Measurements from ENCODE around the gene ANKRD63.

Gene ANKRD63

DNA sequence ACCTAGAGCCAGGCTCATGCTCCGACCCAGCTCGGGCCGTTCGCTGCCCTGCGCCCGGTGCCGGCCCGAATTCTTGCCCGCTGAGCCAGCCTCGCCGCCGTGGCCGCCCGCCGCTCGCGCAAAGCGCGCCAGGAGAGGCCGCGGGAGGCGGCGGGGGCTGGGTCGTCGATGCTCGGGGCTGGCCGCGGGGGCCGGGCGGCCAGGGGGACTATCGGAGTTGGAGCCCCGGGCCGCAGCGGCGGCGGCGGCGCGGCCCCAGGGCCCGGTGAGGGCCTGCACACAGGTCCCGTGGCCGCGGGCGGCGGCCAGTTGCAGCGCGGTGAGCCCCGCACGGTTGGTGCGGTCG, 1.1 kb downstream of the ANKRD63 start:
- Histone ChIP-seq H3K4me3 (ENCODE audit: low read depth in 1 of 5, low read length in 5 of 5) (peak overlapping the region in 4 of 5 donors; percentile 60 to 72 (median 66)), H3K27me3 (ENCODE audit: control insufficient read depth in 5 of 5, insufficient read depth in 4 of 5, low read length in 5 of 5) (peaks cover 37 to 71% (median 58%) of the 10 kb centered on the region in 5 donors), H3K4me1 (ENCODE audit: control insufficient read depth in 5 of 5, insufficient read depth in 5 of 5, low read length in 5 of 5) (peaks cover 3 to 76% (median 39%) of the 10 kb centered on the region in 5 donors), H3K27ac (ENCODE audit: low read depth, low read length) (no peak overlapping the region), H3K9me3 (ENCODE audit: control insufficient read depth in 5 of 5, low read length in 5 of 5) (no peaks in the 10 kb centered on the region), H3K9ac (ENCODE audit: low read length in 5 of 5) (no peak overlapping the region), H3K36me3 (ENCODE audit: control insufficient read depth in 5 of 5, insufficient read depth in 5 of 5, low read length in 5 of 5) (no peaks in the 10 kb centered on the region)

- peaks cover 34 to 71% (median 58%) of the 10 kb centered on the region in 5 donors for H3K27me3 ChIP-seq (ENCODE audit: control insufficient read depth in 5 of 5, insufficient read depth in 4 of 5, low read length in 5 of 5)
- H3K9me3 ChIP-seq (ENCODE audit: control insufficient read depth in 5 of 5, low read length in 5 of 5) = no peaks in the 10 kb centered on the region
- H3K36me3 ChIP-seq (ENCODE audit: control insufficient read depth in 5 of 5, insufficient read depth in 5 of 5, low read length in 5 of 5) = no peaks in the 10 kb centered on the region
- H3K4me3 ChIP-seq (ENCODE audit: low read depth in 1 of 5, low read length in 5 of 5) = peak overlapping the region in 1 of 5 donors; percentile 71
- H3K9ac ChIP-seq (ENCODE audit: low read length in 5 of 5) = no peak overlapping the region
- H3K4me1 ChIP-seq (ENCODE audit: control insufficient read depth in 5 of 5, insufficient read depth in 5 of 5, low read length in 5 of 5) = peaks cover 3 to 76% (median 39%) of the 10 kb centered on the region in 5 donors
- no peak overlapping the region for H3K27ac ChIP-seq (ENCODE audit: low read depth, low read length)
Measured at GRCh38 chr15:40281057-40281800, 1.6 kb downstream of the ANKRD63 start.

- Histone ChIP-seq H3K27ac (ENCODE audit: low read depth, low read length) (no peak overlapping the region), H3K9me3 (ENCODE audit: control insufficient read depth in 5 of 5, low read length in 5 of 5) (no peaks in the 10 kb centered on the region), H3K9ac (ENCODE audit: low read length in 5 of 5) (no peak overlapping the region), H3K4me1 (ENCODE audit: control insufficient read depth in 5 of 5, insufficient read depth in 5 of 5, low read length in 5 of 5) (peaks cover 3 to 76% (median 39%) of the 10 kb centered on the region in 5 donors), H3K36me3 (ENCODE audit: control insufficient read depth in 5 of 5, insufficient read depth in 5 of 5, low read length in 5 of 5) (no peaks in the 10 kb centered on the region), H3K27me3 (ENCODE audit: control insufficient read depth in 5 of 5, insufficient read depth in 4 of 5, low read length in 5 of 5) (peaks cover 33 to 65% (median 58%) of the 10 kb centered on the region in 5 donors), H3K4me3 (ENCODE audit: low read depth in 1 of 5, low read length in 5 of 5) (no peak overlapping the region)
Measured at GRCh38 chr15:40280260-40281056, 2.4 kb downstream of the ANKRD63 start.

DNA sequence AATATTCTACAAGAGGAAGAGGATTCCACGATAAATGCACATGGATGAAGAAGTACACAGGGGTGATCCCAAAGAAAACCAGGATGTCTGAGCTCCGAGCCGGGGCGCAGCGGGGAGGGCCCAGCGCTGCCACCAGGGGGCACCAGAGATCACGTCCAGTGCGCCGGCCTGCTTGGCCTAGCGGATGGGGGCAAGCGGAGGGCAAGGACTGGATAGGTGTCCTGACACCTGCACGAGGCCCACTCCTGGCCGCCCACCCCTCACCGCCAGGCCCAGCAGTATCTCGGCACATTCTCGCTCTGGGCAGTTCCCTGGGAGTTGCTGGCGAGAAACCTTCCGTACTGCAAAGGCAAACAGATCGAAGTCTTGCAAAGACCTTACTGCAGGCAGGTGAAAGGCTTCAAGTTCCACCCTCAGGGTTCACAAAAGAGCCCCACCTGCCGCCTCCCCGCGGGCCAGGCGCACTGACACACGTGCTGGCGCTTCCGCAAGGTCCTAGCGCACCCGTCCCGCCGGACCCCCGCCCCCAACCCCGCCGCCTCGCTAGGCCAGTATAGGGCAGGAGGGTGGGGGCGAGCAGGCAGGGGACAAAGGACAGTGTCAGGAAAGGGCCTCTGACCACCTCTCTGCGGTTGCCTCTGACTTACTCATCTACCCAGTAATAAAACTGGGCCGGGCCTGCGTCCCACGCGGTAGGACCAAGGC, 3.3 kb downstream of the ANKRD63 start:
- Histone ChIP-seq H3K4me3 (ENCODE audit: low read depth in 1 of 5, low read length in 5 of 5) (peak overlapping the region in 2 of 5 donors; percentile 24 to 40), H3K27ac (ENCODE audit: low read depth, low read length) (no peak overlapping the region), H3K9me3 (ENCODE audit: control insufficient read depth in 5 of 5, low read length in 5 of 5) (no peaks in the 10 kb centered on the region), H3K27me3 (ENCODE audit: control insufficient read depth in 5 of 5, insufficient read depth in 4 of 5, low read length in 5 of 5) (peaks cover 33 to 65% (median 58%) of the 10 kb centered on the region in 5 donors), H3K4me1 (ENCODE audit: control insufficient read depth in 5 of 5, insufficient read depth in 5 of 5, low read length in 5 of 5) (peaks cover 3 to 70% (median 39%) of the 10 kb centered on the region in 5 donors), H3K9ac (ENCODE audit: low read length in 5 of 5) (no peak overlapping the region), H3K36me3 (ENCODE audit: control insufficient read depth in 5 of 5, insufficient read depth in 5 of 5, low read length in 5 of 5) (no peaks in the 10 kb centered on the region)

DNA sequence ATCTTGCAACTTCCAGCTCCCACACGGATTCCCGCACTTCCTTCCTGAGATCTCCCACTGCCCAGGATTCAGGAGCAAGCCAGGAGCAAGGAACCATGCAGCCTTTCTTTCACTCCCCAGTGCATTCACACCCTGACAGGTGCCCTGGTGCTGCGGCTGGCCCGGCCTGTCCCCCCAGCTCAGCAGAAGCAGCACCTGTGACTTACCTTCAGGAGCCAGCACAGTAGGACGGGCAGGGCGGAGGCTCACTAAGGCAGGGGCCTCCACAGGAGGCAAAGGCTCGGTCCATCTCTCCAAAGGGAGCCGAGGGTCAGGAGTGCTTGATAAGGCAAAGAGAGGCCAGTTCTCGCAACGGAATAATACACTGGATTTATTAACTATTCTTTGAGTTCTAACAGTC, 4.8 kb downstream of the ANKRD63 start:
- Histone ChIP-seq H3K4me1 (ENCODE audit: control insufficient read depth in 5 of 5, insufficient read depth in 5 of 5, low read length in 5 of 5) (peaks cover 1 to 64% (median 34%) of the 10 kb centered on the region in 5 donors), H3K9me3 (ENCODE audit: control insufficient read depth in 5 of 5, low read length in 5 of 5) (no peaks in the 10 kb centered on the region), H3K27me3 (ENCODE audit: control insufficient read depth in 5 of 5, insufficient read depth in 4 of 5, low read length in 5 of 5) (peaks cover 28 to 53% (median 48%) of the 10 kb centered on the region in 5 donors), H3K9ac (ENCODE audit: low read length in 5 of 5) (no peak overlapping the region), H3K4me3 (ENCODE audit: low read depth in 1 of 5, low read length in 5 of 5) (no peak overlapping the region), H3K36me3 (ENCODE audit: control insufficient read depth in 5 of 5, insufficient read depth in 5 of 5, low read length in 5 of 5) (no peaks in the 10 kb centered on the region), H3K27ac (ENCODE audit: low read depth, low read length) (no peak overlapping the region)

- Histone ChIP-seq H3K4me1 (ENCODE audit: control insufficient read depth in 5 of 5, insufficient read depth in 5 of 5, low read length in 5 of 5) (peaks cover 1 to 58% (median 28%) of the 10 kb centered on the region in 5 donors), H3K27me3 (ENCODE audit: control insufficient read depth in 5 of 5, insufficient read depth in 4 of 5, low read length in 5 of 5) (peaks cover 26 to 49% (median 43%) of the 10 kb centered on the region in 5 donors), H3K4me3 (ENCODE audit: low read depth in 1 of 5, low read length in 5 of 5) (peak overlapping the region in 1 of 5 donors; percentile 34), H3K36me3 (ENCODE audit: control insufficient read depth in 5 of 5, insufficient read depth in 5 of 5, low read length in 5 of 5) (no peaks in the 10 kb centered on the region), H3K9ac (ENCODE audit: low read length in 5 of 5) (no peak overlapping the region), H3K27ac (ENCODE audit: low read depth, low read length) (no peak overlapping the region), H3K9me3 (ENCODE audit: control insufficient read depth in 5 of 5, low read length in 5 of 5) (no peaks in the 10 kb centered on the region)
Measured at GRCh38 chr15:40277471-40277870, 5.4 kb downstream of the ANKRD63 start.

DNA sequence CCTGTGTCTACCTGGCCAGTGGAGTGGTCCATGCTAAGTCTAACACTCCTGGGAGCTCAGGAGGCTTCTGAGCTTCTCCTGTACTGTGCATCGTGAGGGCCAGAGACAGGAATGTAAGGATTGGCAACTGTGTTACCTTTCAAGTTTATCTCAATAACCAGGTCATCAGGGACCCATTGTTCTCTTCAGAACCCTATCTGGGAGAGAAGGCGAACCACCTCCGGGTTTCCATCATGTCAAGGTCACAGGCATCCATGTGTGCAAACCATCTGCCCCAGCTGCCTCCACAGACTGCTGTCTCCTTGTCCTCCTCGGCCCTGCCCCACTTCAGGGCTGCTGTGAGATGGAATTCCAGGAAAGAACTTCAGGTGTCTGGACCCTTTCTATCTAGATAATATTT, 5.9 kb downstream of the ANKRD63 start:
- Histone ChIP-seq H3K9me3 (ENCODE audit: control insufficient read depth in 5 of 5, low read length in 5 of 5) (no peaks in the 10 kb centered on the region), H3K27me3 (ENCODE audit: control insufficient read depth in 5 of 5, insufficient read depth in 4 of 5, low read length in 5 of 5) (peaks cover 20 to 45% (median 38%) of the 10 kb centered on the region in 5 donors), H3K9ac (ENCODE audit: low read length in 5 of 5) (no peak overlapping the region), H3K4me1 (ENCODE audit: control insufficient read depth in 5 of 5, insufficient read depth in 5 of 5, low read length in 5 of 5) (peaks cover 1 to 53% (median 23%) of the 10 kb centered on the region in 5 donors), H3K4me3 (ENCODE audit: low read depth in 1 of 5, low read length in 5 of 5) (no peak overlapping the region), H3K27ac (ENCODE audit: low read depth, low read length) (no peak overlapping the region), H3K36me3 (ENCODE audit: control insufficient read depth in 5 of 5, insufficient read depth in 5 of 5, low read length in 5 of 5) (no peaks in the 10 kb centered on the region)

- H3K9ac ChIP-seq (ENCODE audit: low read length in 5 of 5) = no peak overlapping the region
- no peaks in the 10 kb centered on the region for H3K36me3 ChIP-seq (ENCODE audit: control insufficient read depth in 5 of 5, insufficient read depth in 5 of 5, low read length in 5 of 5)
- no peak overlapping the region for H3K27ac ChIP-seq (ENCODE audit: low read depth, low read length)
- H3K9me3 ChIP-seq (ENCODE audit: control insufficient read depth in 5 of 5, low read length in 5 of 5) = no peaks in the 10 kb centered on the region
- H3K4me3 ChIP-seq (ENCODE audit: low read depth in 1 of 5, low read length in 5 of 5) = no peak overlapping the region
- H3K4me1 ChIP-seq (ENCODE audit: control insufficient read depth in 5 of 5, insufficient read depth in 5 of 5, low read length in 5 of 5) = peaks cover 1 to 45% (median 19%) of the 10 kb centered on the region in 5 donors
- peaks cover 11 to 40% (median 29%) of the 10 kb centered on the region in 5 donors for H3K27me3 ChIP-seq (ENCODE audit: control insufficient read depth in 5 of 5, insufficient read depth in 4 of 5, low read length in 5 of 5)
Measured at GRCh38 chr15:40275954-40276353, 6.9 kb downstream of the ANKRD63 start.

GRCh38 chr15:40275523-40275922, 7.3 kb downstream of the ANKRD63 start:
- H3K4me3 ChIP-seq (ENCODE audit: low read depth in 1 of 5, low read length in 5 of 5) = no peak overlapping the region
- no peaks in the 10 kb centered on the region for H3K9me3 ChIP-seq (ENCODE audit: control insufficient read depth in 5 of 5, low read length in 5 of 5)
- no peak overlapping the region for H3K27ac ChIP-seq (ENCODE audit: low read depth, low read length)
- H3K4me1 ChIP-seq (ENCODE audit: control insufficient read depth in 5 of 5, insufficient read depth in 5 of 5, low read length in 5 of 5) = peaks cover 1 to 44% (median 19%) of the 10 kb centered on the region in 5 donors
- no peak overlapping the region for H3K9ac ChIP-seq (ENCODE audit: low read length in 5 of 5)
- no peaks in the 10 kb centered on the region for H3K36me3 ChIP-seq (ENCODE audit: control insufficient read depth in 5 of 5, insufficient read depth in 5 of 5, low read length in 5 of 5)
- H3K27me3 ChIP-seq (ENCODE audit: control insufficient read depth in 5 of 5, insufficient read depth in 4 of 5, low read length in 5 of 5) = peaks cover 7 to 36% (median 25%) of the 10 kb centered on the region in 5 donors

Data from subcutaneous abdominal adipose tissue (tissue), 5 donors.